A673 (cell line): ENCODE data around the gene CIB2.

Source experiments
- CTCF ChIP-seq: fragments of 300-800, 200-600 bp; sonication (generic); conservative IDR thresholded peaks from 2 replicates; pipeline ENCODE4 v1.5.1; 2017; ENCODE audit warnings: low read depth, mild to moderate bottlenecking, antibody characterized with exemption, low read length, moderate library complexity, mixed read lengths
- EZH2 ChIP-seq: fragments of 200-600 bp; sonication (generic); IDR thresholded peaks from 2 replicates; pipeline ENCODE4 v1.6.1; 2017; ENCODE audit warnings: borderline replicate concordance, low read depth, mild to moderate bottlenecking, mixed read lengths, antibody characterized with exemption, low read length; ENCODE audit not compliant: poor library complexity, severe bottlenecking

- no peak for TF ChIP-seq EZH2
- no peak for TF ChIP-seq CTCF
Observed at GRCh38 chr15:78104119-78104479, 27.1 kb downstream of the CIB2 start.
